D721Med (cell line): ENCODE data around the gene VAT1L.
"Not testable (repeated sequence)": the region's sequence is repeated elsewhere in the genome, so short reads cannot be mapped to it uniquely, and the experiment has no call there.

ENCODE experiments used
- DNase-seq: peaks from one replicate; pipeline ENCODE4 v3.0.0; 2011; ENCODE audit warnings: low spot score; ENCODE audit not compliant: insufficient read length
- FAIRE-seq: peaks from 2 replicates; lab custom pipeline; 2011; peaks lifted over from hg19 to GRCh38; lab: Jason Lieb, UNC
- TF ChIP-seq, protein P1 (sequence below): IDR thresholded peaks from 2 replicates; pipeline ENCODE4 v1.5.1; 2012; ENCODE audit warnings: mild to moderate bottlenecking, control low read depth; ENCODE audit not compliant: insufficient read depth; ENCODE audit errors: missing control alignments

VAT1L gene

DNA sequence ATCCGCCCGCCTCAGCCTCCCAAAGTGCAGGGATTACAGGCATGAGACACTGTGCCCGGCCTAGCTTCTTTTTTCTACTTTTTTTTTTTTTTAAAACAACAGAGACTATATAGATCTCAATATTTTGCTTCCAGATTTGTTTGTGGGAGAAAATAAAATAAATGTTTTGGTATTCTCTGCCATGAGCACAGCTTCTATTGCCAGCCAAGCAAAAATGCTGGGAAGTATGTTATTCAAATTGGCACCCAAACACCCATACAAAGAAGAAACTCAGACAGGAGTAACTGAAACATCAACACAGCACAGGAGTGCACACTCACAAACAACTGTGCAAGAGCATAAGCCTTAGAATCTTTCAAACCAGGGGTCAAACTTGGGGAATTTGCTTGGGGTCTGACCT, 196.7 kb downstream of the VAT1L start:
- FAIRE-seq (no peak), DNase-seq (no peak)

DNA sequence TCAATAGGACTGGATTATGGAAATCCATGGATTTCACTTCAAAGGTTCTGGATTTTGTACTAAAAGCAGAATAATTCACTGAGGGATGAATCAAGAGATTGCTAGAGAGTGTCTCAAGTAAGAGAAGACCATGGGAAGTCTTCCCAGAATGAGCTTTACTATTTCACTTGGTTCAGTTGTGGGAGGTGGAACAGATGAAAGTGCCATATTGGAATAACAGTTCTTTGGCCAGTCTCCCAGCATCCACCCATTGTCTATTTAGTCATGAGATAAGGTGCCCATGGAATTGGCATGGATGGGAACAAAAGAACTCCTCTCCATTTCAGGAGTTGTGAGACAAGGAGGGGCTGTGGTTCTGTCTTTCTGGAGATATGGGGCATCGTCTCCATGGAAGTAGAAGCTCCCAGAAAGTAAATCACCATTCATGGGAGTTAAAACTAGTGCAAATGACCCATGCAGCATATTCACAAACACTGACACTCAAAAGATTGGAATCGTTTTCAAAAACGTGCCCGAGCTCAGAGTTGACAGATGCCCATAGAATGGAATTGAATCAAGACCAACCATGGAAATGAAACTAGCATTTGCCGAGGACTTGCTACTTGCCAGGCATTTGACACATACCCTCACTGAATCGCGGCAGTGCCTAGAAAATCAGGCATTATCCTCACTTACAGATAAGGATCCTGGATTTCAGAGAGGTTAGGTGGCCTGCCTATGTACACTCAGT, 197.8 kb downstream of the VAT1L start:
- TF ChIP-seq, protein P1, sequence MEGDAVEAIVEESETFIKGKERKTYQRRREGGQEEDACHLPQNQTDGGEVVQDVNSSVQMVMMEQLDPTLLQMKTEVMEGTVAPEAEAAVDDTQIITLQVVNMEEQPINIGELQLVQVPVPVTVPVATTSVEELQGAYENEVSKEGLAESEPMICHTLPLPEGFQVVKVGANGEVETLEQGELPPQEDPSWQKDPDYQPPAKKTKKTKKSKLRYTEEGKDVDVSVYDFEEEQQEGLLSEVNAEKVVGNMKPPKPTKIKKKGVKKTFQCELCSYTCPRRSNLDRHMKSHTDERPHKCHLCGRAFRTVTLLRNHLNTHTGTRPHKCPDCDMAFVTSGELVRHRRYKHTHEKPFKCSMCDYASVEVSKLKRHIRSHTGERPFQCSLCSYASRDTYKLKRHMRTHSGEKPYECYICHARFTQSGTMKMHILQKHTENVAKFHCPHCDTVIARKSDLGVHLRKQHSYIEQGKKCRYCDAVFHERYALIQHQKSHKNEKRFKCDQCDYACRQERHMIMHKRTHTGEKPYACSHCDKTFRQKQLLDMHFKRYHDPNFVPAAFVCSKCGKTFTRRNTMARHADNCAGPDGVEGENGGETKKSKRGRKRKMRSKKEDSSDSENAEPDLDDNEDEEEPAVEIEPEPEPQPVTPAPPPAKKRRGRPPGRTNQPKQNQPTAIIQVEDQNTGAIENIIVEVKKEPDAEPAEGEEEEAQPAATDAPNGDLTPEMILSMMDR, result no peak
- no peak for DNase-seq
- no peak for FAIRE-seq

More for the DNA sequence above, 196.7 kb downstream of the VAT1L start:
- TF ChIP-seq, protein P1, result no peak

DNA sequence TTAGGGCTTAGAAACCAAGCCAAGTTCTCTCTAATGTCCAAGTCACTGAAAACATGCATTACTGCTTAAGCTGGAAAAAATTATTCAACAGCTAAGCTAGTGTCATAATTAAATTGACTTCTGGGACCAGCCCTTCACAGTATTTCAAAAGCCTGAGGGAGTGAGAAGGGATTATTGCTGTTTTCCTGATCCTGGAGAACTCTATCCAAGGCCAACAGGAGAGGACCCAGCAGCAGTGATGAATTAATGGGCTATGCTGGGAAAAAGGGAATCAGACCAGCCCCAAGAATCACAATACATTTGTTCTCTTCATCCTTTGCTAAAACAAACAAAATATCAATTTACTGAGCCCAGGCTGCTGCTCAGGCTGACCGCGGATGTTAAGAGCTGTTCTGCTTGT, 199.4 kb downstream of the VAT1L start:
- TF ChIP-seq, protein P1, result no peak
- FAIRE-seq (no peak), DNase-seq (no peak)

DNA sequence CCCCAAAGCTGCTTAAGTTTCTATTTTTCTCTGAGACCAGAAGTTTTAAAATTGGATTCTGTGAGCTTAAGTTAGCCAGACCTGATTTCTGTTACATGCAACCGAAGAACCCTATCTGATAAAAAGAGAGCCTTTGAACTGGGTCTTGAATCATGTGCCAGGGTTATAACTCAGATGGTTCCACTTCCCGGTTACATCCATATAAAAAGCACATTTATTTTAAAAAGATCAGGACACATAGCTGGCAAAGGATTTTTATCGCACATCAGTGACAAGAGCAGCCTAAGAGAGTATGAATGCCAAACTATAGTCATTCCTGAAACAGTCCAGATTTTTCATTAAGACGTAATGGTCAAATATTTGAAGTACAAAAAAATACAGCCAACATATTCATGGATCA, 201.5 kb downstream of the VAT1L start:
- FAIRE-seq, result no peak
- DNase-seq, result no peak
- TF ChIP-seq, protein P1, result no peak

DNA sequence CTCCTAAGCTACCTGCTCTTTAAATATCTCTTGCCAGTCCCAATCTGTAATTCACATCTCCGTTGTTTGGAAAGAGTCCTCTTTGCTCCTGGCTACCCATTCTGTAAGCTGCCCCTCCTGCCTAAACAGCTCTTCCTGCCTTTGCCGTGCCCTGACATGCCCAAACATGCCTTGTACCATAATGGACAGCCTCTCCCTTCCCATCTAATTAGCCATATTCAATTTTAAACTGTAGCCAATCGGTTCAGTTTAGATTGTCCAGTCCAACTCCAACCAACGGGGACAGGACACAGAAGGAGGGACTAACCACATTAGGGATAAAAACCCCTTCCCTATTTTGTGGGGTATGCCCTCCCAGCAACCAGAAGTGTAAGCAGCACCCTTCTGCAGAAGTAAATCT, 203.3 kb downstream of the VAT1L start:
- FAIRE-seq (no peak), DNase-seq (no peak)
- TF ChIP-seq, protein P1, result no peak

DNA sequence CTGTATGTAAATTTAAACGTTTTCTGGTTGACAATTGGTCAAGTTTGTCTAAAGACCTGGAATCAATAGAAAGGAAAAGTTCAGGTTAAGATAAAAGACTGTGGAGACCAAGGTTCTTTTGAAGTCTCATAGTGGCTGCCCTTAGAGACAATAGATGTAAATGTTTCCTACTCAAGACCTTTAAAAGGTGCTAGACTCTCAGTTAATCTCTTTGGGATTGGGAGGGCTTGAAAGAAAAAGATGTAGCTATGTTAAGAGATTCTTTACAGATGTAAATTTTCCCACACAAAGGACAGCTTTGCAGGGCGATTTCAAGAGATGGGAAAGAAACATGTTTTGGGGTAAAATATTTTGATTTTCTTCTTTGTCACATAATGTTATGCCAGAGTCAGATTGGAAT, 204.0 kb downstream of the VAT1L start:
- FAIRE-seq, DNase-seq: not testable (repeated sequence)

DNA sequence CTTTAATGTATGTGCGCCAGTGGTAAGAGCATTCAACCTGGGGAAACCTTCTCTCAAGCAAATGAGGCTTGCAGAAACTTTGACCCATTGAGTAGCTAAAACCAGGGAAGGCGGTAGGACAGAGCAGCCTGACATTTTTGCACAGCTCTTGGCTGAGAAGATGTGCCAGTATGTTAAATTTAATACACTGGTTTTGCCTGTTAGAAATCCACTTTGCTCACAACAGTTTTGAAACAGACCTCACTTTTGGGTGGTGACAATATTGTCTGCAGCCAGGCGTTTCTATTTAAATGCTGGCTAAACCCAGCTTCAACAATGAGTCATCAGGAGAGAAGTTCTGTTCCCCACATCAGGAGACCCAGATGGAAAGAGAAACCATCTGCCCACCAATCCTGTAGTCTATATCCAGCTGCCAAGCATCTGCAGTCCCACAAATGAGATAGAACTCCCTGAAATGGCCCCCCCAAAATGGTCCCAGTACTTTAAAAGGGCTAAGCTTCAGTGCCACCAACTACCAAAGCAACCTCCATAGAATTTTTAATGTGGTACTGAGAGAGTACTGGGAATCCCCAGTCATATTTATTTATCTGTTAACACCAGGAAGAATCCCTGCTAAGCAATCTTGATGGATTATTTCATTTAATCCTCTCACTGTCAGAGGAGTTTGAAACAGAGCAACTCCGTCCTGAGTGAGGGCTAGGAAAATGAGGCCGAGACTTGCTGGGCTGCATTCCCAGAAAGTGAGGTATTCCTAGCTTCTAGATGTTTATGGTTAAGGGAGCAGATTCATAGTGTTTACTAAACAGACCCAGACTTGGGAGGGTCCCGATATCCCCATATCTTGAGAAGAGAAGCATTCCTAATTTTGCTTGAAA, 205.0 kb downstream of the VAT1L start:
- FAIRE-seq (no peak), DNase-seq (no peak)
- TF ChIP-seq, protein P1, result no peak
